GM21390 (cell line): ENCODE measurements around the gene UBAP1.
"Not testable (repeated sequence)": the region's sequence is repeated elsewhere in the genome, so short reads cannot be mapped to it uniquely, and the experiment has no call there.

Source experiments
- ATAC-seq: cut with Tn5 transposase; IDR thresholded peaks from one replicate; pipeline ENCODE4 v1.9.1; 2021; ENCODE audit not compliant: unreplicated experiment

UBAP1 gene

DNA sequence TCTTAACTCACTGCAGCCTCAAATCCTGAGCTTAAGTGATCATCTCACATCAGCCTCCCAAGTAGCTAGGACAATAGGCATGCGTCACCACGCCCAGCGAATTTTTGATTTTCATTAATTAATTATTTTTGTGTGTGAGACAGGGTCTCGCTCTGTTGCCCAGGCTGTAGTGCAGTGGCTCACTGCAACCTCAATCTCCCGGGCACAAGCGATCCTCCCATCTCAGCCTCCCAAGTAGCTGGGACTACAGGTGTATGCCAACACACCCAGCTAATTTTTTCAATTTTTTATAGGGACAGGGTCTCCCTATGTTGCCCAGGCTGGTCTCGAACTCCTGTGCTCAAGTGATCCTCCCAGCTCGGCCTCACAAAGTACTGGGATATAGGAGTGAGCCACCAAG is 41.4 kb downstream of the UBAP1 start:
- no peak for ATAC-seq

DNA sequence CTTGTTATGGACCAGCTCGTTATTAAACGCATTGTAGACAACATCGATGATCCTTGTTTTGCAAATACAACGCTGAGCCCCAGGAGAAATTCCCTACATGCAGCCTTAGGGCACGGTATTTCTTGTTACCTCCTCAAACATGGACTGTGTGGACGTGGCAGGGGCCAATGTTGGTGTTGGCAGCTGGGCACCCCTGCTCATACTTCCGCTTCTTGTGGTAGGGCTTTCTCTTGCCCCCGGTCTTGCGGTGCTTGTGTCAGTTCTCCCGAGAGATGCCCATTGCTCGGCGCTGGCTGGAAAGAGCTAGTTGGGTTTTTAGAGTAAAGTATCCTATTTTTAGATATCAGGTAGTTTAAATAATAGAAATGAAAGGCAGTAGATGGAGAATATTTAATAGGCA is 45.5 kb downstream of the UBAP1 start:
- ATAC-seq, result no peak

DNA sequence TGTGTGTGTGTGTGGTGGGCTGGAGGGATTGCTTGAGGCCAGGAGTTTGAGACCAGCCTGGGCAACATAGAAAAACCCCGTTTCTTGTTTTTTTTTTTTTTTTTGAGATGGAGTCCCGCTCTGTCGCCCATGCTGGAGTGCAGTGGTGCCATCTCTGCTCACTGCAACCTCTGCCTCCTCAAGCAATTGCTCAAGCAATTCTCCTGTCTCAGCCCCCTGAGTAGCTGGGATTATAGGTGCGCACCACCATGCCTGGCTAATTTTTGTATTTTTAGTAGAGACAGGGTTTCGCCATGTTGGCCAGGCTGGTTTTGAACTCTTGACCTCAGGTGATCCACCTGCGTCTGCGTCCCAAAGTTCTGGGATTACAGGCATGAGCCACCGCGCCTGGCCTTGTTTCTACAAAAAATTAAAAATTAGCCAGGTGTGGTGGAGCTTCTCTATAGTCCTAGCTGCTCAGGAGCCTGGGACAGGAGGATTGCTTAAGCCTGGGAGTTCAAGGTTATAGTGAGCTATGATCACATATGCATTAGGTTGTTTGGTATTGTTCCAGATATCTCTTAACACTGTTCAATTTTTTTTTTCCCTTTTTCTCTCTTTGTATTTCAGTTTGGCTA is 47.4 kb downstream of the UBAP1 start:
- not testable (repeated sequence) for ATAC-seq

DNA sequence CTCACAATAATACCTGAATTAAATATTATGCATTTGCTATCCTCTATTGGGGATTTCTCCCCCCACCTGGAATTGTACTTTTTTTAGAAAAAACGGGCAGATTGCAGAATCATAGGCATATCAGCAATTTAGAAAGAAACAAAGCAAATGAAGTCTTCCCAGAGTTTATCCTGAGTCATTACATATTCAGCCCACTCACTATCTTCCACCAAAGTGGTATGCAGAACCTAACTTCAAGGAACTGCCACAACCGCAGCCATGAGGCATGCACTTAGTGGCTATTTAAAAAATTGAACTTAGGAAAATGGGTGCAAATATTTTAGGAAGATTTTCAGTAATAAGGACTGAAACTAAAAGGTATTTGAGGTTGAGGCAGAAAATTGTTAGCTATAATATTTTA is 48.6 kb downstream of the UBAP1 start:
- ATAC-seq, result no peak

DNA sequence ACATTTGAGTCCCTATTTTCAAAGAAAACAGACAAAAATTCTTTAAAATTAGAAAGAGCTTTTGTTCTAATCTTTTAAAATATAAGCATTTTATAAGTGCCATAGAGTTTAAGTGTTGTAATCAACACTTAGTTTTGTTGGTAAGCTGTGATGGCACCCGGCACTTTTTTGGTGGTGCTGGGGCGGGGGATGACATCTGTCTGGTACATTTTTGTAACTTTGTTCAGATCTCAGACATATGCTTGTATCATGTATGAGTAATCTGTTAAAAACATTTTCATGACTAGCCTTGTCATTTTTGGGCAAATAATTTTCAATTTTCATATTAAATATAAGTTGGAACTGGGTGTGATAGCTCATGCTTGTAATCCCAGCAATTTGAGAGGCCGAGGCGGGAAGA is 51.7 kb downstream of the UBAP1 start:
- no peak for ATAC-seq

DNA sequence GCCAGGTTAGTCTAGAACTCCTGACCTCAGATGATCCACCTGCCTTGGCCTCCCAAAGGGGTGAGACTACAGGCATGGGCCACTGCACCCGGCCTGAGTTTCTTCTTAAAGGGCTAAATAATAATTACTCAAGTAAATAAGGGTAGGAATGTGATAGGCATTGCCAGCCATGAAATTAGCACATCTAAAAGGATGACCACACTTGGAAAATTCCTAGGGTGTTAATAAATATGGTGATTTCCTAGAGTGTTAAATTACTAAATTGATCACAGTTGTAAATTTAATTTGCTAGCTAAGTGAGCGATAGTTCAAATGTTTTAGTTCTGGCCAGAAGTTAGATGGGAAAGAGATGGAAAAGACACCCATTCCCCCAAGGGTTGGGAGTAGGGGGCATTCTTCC is 53.4 kb downstream of the UBAP1 start:
- no peak for ATAC-seq

DNA sequence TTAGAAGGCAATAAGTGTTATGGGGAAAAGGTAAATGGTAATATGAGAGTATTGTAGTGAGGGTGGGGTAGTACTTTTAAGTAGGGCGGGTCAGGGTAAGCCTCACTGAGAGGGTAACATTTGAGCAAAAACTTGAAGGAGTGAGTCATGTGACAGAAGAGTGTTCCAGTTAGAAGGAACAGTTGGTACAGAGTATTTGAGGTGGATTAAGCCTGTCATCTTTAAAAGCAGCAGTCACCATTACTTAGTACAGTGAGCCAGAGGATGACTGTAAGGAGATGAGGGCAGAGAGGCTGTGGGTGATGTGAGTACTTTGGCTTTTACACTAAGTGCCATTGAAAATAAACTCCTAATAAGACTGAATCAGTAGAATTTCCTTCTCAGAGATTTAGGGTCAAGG is 54.8 kb downstream of the UBAP1 start:
- no peak for ATAC-seq

DNA sequence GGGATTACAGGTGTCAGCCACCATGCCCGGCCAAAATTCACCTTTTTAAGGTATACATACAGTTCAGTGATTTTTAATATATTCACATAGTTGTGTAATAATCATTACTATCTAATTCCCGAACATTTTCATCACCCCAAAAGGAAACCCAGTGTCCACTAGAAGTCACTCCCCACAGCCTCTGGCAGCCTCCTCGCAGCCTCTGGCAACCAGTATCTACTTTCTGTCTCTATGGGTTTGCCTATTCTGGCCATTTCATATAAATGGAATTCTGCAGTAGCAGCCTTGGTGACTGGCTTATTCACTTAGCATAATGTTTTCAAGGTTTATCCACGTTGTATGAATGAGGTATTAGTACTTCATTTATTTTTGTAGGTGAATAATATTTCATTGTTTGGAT is 59.0 kb downstream of the UBAP1 start:
- ATAC-seq, result no peak

DNA sequence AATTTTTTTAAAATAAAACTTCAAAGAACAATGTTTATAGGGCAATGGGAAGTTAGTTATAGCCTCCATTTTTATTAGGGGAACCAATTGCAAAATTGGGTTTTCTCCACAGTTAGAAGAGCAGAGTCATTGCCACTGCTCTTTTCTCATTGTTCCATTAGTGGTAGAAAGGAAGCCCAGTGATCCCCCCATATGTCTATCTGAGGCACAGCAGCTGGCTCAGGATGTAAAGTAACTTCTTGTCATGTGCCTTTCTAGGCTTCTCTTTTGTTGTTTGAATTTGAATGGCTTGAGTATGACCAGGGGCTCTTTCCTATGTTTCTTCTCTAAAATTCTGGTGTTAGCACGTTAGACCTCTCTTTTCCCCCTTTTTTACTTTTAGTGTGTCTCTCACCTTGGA is 61.2 kb downstream of the UBAP1 start:
- ATAC-seq, result no peak

DNA sequence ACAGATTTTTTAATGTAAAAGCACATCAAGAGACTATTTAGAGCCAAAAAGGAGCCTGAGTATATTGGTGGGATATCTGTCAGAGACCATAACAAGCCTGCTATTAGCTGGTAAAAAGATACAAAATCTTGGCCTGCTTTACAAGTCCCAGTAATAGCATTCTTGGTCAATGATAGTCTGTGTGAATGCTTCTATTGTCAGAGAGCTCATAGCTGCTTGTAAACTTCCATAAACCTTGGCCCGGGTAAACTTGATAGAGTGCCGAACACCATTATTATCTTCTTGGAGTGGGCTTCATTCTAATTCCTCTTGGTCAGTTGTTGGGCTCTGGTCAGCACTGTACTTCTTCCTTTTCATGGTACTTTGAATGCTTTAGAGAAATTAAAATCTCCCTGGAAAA is 64.0 kb downstream of the UBAP1 start:
- ATAC-seq, result no peak

DNA sequence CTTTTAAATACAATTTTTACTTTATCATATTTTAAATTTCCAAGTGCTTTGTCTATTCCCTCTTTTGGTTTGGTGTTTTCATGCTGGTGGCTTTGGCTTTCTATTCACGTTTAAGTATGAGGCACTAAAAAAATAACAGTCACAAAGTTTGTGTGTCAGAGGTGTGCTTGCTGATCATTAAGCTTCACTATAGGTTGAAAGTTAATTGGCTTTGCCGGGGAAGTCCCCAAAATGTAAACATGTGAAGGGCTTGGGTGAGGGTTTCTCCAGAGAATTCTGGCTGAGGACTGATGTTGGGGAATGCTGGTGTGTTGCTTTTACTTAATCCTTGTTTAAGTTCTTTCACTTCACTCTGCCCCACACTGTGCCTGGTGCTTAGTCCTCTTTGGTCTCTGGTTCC is 66.4 kb downstream of the UBAP1 start:
- not testable (repeated sequence) for ATAC-seq

DNA sequence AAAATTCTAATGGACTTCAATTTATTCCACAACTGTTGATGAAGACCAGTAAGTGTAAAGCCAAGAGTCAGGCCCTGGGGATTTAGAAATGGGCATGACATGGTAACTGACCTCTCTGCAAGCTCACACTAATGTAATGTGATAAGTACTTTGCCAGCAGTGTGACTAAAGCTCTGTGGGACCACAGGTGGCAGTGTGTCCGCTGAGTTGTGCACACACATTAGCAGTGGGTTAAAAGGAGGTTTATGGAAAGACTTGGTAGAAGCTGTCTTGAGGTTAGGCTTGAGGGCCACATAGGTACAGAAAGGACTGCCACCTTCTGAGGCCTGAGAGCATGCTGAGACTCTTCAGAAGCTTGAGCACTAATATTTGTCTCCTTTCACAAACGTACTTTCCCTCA is 67.6 kb downstream of the UBAP1 start:
- ATAC-seq, result no peak

DNA sequence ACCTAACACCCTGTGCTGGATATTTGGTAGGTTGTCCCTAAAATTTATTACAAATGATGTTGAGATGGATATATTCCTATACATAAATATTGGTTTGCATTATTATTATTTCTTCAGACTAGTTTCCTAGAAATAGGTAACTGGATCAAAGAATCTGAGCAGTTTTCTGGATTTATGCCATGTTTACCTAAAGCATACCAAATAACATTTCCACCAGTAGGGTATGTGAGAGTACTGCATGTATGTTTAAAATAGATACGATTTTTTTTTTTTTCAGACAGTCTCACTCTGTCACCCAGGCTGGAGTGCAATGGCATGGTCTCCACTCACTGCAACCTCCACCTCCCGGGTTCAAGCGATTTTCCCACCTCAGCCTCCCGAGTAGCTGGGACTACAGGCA is 68.9 kb downstream of the UBAP1 start:
- not testable (repeated sequence) for ATAC-seq

DNA sequence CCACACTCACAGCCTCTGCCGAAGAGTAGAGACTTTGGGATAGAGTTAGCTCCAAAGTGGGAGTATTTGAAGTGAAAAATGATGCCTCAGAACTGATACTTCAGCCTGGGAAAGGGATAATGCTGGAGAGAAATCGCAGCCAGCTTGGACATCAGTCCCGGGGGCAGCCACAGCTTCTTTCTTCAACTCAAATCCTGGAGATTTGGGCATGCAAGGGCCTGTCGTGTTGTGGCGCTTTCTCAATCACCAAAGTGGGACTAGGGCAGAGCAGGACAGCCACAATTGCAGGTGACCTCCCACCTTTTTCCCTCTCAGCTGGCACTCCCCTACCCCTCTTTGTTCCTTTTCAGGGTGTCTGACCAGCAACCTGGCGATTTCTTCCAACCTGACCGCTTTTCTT is 70.4 kb downstream of the UBAP1 start:
- ATAC-seq, result no peak

DNA sequence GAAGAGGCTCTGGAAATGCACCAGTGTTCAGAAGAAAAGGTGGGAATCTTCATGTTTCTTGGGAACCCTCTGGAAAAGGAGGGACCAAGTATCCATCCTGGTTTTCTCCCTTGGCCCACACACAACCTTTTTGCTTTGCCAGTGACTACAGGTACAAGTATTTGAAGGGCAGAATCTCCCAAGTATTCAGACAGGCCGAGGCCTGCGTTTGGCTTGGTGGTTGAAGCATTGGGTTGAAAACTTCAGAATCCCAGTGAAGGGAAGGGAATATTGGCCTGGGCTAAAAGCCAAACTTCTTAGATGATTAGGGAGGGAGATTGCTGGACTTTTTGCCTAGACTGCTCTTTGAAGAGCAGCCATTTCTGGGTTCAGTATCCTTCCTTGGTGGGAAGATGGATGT is 71.9 kb downstream of the UBAP1 start:
- ATAC-seq, result no peak

DNA sequence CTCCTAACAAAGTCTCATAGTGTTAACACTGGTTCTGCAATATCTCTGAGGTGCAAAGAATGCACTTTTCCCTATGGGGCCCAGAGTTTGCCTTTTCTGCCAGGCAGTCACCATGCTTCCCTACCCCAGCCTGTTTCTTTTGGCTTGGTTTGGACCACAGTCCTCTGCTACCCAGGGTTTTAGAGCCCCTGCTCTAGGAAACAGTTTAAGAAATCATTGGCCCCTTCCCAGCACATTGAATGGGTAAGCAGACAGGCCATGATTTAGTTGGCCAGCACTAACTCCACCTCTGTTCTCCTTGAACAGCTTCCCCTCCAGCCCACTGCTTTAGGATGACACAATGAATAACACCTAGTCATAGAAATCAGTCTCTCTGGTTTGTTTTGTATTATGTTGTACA is 73.2 kb downstream of the UBAP1 start:
- ATAC-seq, result no peak

DNA sequence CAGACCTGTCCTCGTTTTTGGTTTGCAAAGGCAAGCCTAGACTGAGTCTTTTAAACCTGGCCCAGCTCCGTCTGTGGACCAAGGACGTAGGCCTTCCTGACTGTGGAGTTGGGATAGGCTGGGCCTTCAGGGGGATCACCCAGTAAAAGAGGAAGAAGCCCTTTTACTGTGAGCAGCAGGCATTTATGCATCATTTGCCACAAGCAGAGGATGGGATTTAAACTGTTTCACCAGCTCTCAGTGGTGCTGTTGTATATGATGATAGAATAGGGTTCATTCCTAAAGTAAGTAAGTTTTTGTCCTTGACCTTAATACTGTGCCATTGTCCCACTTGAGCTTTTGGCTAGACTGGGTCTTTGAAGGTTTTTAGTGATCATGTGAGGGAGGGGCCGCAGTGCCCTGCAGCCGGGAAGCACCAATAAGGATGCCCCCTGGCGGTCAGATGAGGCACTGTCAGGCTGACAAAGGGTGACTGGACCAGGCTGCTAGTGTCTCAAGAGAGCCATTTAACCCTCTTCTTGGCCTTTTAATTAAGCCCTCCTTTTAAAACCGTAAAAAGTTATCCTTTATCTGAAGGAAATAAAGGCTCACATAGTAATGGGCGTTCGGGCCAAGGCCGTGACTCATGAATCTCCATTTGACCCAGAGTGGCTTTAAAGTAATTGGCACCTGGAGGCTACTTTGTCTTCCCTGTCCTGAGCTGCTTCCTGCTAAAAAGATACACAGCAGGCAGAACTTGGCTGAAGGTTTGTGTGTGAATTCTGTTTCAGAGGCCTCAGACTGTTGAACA is 74.0 kb downstream of the UBAP1 start:
- ATAC-seq, result peak; percentile 58

DNA sequence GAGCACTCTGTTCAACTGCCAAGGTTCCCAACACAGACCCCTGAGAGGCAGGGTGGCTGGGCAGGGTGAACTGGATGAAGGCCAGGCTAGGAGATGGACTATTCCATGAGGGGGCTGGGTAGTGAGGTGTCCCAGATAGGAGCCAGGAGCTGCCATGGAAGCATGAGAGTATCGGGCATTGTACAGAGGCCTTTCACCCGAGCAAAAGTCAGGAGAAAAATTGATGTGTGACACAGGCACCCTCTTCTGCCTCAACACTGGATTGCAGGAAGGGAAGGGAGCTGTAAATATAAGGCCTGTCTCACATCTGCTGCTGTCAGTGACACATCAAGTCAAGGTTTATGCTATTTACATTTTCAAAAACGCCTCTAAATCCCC is 74.6 kb downstream of the UBAP1 start:
- ATAC-seq, result no peak

DNA sequence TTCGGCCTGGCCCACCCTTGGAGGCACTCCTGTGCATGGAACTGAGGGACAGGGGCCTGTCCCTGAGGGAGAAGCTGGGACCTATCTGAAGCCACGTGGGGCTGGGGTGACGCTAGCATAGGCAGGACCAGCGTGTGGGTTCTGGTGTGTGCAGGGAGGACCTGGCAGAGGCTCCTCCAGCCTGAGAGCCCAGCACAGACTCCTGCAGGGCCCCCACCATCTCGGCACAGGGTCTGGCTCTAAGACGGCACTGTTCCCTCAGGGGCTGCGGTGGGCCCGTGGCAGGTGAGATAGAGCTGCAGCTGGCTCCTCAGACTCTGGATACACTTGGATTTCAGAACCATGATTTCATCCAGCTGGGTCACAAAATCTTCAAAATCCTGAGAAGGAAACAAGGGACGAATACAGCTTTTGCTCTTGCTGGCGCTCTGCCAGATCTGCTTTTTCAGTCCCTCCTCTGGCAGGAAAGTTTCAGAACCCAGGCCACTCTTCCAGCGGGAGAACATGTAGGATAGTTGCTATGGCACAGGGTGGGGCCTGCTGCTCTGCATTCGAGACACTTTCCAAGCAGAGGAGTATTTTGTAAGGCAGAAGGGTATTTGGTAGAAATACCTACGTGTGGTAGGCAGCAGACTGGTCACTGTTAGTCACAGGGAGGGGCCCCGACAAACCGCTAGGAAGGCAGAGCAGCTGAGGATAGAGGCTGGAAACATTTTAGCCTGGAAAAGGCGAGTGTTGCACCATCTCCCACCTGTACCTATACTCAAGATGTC is 75.5 kb downstream of the UBAP1 start:
- no peak for ATAC-seq

DNA sequence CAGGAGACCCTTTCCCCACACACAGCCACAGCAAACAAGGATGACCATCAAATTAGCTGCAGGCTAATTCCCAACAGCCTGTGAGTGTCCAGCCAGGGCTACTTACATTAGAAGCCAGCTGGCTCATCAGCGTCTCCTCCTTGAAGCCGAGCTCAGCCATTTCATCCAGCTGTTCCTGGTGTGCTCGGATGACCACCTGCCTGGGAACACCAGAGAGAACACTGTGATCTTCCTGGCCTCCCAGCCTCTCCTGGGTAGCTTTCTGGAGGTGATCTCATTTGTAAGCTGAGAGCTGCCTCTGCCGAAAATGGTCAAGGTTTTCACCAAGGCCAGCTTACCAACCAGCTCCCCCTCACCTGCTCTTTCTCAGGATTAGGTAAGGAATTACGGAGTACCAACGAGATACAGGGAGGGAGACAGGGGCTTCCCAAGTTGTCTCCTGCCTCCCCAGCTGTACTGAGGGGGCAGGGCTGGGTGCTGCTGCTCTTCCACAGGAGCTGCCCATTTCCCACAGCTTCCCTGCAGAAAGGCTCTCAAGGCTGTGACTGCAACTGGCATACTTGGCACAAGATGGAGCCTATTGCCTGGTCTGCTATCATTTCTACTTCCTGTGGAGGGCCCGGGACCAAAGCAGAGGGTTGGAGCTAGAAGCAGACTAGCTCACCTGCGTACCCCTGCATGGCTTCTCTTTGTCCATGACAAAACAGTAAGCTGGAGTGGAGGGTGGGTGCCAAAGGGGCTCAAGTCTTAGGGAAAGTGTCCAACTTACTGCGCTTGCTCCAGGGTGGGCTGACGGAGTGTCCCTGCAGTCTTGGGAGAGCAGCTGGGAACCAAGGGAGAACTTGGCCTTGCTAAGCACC is 76.4 kb downstream of the UBAP1 start:
- ATAC-seq, result no peak

DNA sequence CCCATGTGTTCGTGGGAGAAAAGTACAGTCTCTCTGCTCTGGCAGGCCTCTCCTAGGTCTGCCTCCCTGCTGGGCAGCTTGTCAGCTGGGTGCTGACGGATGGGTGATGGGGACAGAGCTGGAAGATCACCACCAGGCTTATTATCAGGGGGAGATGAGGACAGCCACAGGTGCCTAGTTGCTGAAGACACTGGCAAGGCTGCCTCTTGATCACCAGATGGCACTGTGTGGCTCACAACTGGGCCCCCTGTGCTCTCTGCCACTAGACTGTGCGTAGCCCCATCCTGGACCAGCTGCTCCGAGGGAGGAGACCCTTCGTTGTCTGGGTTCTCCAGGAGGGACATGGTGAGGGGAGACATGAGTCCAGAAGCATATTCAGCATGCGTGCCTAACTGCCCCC is 77.3 kb downstream of the UBAP1 start:
- no peak for ATAC-seq
